ENCODE measurements around the gene ANKDD1A.

GRCh38 chr15:64865126-64865997, 46.3 kb upstream of the ANKDD1A start:
- TF ChIP-seq CTCF (conservative IDR thresholded peaks at IDR 0.05) (no peak), ZFX (IDR thresholded peaks at IDR 0.05) (no peak)

All from C4-2B (cell line).